ENCODE data around the gene GAPVD1. TPM values are rescaled to one million over a fixed set of nuclear protein-coding genes. Genes with fewer than 3 reads are reported as not detected.

The GAPVD1 gene
- total and polyA plus RNA-seq, 2 of the 13 experiments (the other 11 are each of a cell fraction or from before 2014, with no cell fraction given), result 11.1 to 33.2 TPM

DNA sequence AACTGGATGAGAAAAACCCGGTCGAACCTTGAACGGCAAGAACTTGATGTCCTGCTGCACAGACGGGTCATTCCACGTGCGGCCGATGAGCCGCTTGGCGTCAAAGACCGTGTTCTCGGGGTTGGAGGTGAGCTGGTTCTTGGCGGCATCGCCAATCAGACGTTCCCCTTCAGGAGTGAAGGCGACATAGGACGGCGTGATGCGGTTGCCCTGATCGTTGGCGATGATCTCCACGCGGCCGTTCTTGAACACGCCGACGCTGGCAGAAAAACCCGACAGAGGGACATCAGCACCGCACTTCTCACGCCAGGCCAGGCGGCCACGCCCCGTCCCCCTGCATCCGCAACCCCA is 21.0 kb upstream of the GAPVD1 start (continued):
- TF ChIP-seq, protein P1, sequence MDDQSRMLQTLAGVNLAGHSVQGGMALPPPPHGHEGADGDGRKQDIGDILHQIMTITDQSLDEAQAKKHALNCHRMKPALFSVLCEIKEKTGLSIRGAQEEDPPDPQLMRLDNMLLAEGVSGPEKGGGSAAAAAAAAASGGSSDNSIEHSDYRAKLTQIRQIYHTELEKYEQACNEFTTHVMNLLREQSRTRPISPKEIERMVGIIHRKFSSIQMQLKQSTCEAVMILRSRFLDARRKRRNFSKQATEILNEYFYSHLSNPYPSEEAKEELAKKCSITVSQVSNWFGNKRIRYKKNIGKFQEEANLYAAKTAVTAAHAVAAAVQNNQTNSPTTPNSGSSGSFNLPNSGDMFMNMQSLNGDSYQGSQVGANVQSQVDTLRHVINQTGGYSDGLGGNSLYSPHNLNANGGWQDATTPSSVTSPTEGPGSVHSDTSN (CRISPR knock-in tag; IDR thresholded peaks at IDR 0.05; ENCODE audit: borderline replicate concordance), result no peak
- no peak for TF ChIP-seq ZNF17 (CRISPR knock-in tag; IDR thresholded peaks at IDR 0.05)
- TF ChIP-seq, protein P2, sequence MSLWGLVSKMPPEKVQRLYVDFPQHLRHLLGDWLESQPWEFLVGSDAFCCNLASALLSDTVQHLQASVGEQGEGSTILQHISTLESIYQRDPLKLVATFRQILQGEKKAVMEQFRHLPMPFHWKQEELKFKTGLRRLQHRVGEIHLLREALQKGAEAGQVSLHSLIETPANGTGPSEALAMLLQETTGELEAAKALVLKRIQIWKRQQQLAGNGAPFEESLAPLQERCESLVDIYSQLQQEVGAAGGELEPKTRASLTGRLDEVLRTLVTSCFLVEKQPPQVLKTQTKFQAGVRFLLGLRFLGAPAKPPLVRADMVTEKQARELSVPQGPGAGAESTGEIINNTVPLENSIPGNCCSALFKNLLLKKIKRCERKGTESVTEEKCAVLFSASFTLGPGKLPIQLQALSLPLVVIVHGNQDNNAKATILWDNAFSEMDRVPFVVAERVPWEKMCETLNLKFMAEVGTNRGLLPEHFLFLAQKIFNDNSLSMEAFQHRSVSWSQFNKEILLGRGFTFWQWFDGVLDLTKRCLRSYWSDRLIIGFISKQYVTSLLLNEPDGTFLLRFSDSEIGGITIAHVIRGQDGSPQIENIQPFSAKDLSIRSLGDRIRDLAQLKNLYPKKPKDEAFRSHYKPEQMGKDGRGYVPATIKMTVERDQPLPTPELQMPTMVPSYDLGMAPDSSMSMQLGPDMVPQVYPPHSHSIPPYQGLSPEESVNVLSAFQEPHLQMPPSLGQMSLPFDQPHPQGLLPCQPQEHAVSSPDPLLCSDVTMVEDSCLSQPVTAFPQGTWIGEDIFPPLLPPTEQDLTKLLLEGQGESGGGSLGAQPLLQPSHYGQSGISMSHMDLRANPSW (CRISPR knock-in tag; IDR thresholded peaks at IDR 0.05; ENCODE audit: borderline replicate concordance), result peak; percentile 46; the same call in 1 of the 2 replicates
- 0 out of 2 replicates have a peak, but pooled peaks have one; percentile 60 for TF ChIP-seq ZNF746 (CRISPR knock-in tag; IDR thresholded peaks at IDR 0.05)
- TF ChIP-seq ZNF138 (CRISPR knock-in tag; IDR thresholded peaks at IDR 0.05; ENCODE audit: low read depth), result no peak
- TF ChIP-seq NFRKB (IDR thresholded peaks at IDR 0.05), result no peak
- TF ChIP-seq ZNF709 (CRISPR knock-in tag; IDR thresholded peaks at IDR 0.05), result peak; percentile 51; the same call in 1 of the 2 replicates
- TF ChIP-seq BRCA1 (CRISPR knock-in tag; IDR thresholded peaks at IDR 0.05), result 0 out of 2 replicates have a peak, but pooled peaks have one; percentile 38
- no peak for TF ChIP-seq POLR2A (IDR thresholded peaks at IDR 0.05; ENCODE audit: insufficient read depth in 1 of 2, low read depth in 2 of 2, low read length in 2 of 2)
- no peak for TF ChIP-seq TCF12 (IDR thresholded peaks at IDR 0.05)
- 0 out of 2 replicates have a peak, but pooled peaks have one; percentile 16 for TF ChIP-seq TCF12 (CRISPR knock-in tag; IDR thresholded peaks at IDR 0.05)
- TF ChIP-seq SNRNP70 (IDR thresholded peaks at IDR 0.05; ENCODE audit: low read depth, low read length), result no peak
- TF ChIP-seq FOXC1 (CRISPR knock-in tag; IDR thresholded peaks at IDR 0.05; ENCODE audit: borderline replicate concordance), result peak; percentile 60; the same call in 1 of the 2 replicates
- TF ChIP-seq MEIS2 (CRISPR knock-in tag; IDR thresholded peaks at IDR 0.05), result no peak
- TF ChIP-seq ZNF225 (CRISPR knock-in tag; IDR thresholded peaks at IDR 0.05), result no peak
- TF ChIP-seq ZFX (CRISPR knock-in tag; IDR thresholded peaks at IDR 0.05; ENCODE audit: low read depth), result no peak
- TF ChIP-seq ZNF768 (CRISPR knock-in tag; IDR thresholded peaks at IDR 0.05), result no peak
- TF ChIP-seq MXI1 (IDR thresholded peaks at IDR 0.05; ENCODE audit: borderline replicate concordance, low read depth, low read length), result peak; percentile 70; the same call in 1 of the 3 replicates
- TF ChIP-seq FOXM1 (CRISPR knock-in tag; IDR thresholded peaks at IDR 0.05), result no peak
- TF ChIP-seq KLF6 (CRISPR knock-in tag; IDR thresholded peaks at IDR 0.05), result no peak
- TF ChIP-seq ZNF850 (CRISPR knock-in tag; conservative IDR thresholded peaks at IDR 0.05), result no peak
- TF ChIP-seq NCOA5 (CRISPR knock-in tag; IDR thresholded peaks at IDR 0.05), result no peak
- no peak for TF ChIP-seq THYN1 (CRISPR knock-in tag; IDR thresholded peaks at IDR 0.05; ENCODE audit: borderline replicate concordance, low read depth)
- 0 out of 2 replicates have a peak, but pooled peaks have one; percentile 13 for TF ChIP-seq BHLHE40 (IDR thresholded peaks at IDR 0.05; ENCODE audit: low read length)
- no peak for TF ChIP-seq TSC22D2 (CRISPR knock-in tag; IDR thresholded peaks at IDR 0.05; ENCODE audit: borderline replicate concordance)
- no peak for TF ChIP-seq CBX1 (IDR thresholded peaks at IDR 0.05; ENCODE audit: low read depth)
- no peak for TF ChIP-seq ZNF326 (CRISPR knock-in tag; IDR thresholded peaks at IDR 0.05; ENCODE audit: borderline replicate concordance)
- no peak for TF ChIP-seq ZNF558 (CRISPR knock-in tag; IDR thresholded peaks at IDR 0.05; ENCODE audit: borderline replicate concordance)
- TF ChIP-seq ZNF605 (CRISPR knock-in tag; IDR thresholded peaks at IDR 0.05), result peak; percentile 52; the same call in 1 of the 2 replicates
- TF ChIP-seq LCORL (IDR thresholded peaks at IDR 0.05), result no peak
- TF ChIP-seq LCORL (CRISPR knock-in tag; IDR thresholded peaks at IDR 0.05), result 0 out of 2 replicates have a peak, but pooled peaks have one; percentile 61
- TF ChIP-seq ZNF263 (CRISPR knock-in tag; IDR thresholded peaks at IDR 0.05), result no peak; the same call in 1 of the 2 replicates
